ENCODE data around the gene AGA.

AGA gene

DNA sequence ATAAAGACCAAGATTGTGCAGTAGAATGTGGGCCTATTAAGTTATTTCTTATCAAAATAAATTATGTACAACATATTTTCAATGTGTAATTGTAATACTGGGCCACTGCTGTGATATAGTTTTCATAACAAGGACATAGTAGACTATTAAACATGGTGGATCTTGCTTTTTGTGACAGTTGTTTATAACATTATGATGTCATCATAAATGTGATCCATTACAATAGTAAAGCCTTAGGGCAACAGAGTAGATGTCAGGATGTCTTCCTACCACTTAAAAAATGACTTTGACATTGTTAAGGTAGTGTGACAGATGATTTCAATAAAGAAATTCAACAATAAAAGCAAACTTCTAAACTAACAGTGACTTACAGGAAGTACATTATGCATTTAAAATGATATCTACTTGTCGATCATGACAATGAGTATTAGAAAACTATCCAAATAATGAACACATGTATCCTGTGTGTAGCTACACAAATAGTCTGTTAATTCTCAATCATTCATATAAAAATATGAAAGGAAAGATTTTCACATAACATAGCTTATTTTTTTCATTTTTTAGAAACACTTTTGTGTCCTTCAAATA, 5.3 kb upstream of the AGA start:
- DNase-seq (ENCODE audit: low spot score): no peak

DNA sequence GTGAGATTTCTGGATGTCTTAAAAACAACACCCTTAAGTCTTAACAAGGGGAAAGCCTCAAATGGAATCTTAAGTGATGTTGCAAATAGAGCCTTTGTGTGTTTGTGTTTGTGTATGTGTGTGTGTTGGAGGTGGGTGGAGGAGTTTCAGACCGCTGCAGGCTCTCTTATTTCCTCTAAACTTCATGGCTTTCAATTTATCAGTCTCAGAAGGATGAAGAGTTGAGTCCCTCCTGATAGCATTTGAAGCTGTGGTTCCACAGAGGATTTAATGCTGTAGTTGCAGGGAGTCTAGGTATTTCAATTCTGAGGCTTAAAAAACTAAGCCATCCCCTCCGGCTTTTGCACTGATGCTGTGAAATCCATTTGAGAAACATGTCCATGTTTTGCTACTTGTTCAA, 4.3 kb upstream of the AGA start:
- no peak for DNase-seq (ENCODE audit: low spot score)

DNA sequence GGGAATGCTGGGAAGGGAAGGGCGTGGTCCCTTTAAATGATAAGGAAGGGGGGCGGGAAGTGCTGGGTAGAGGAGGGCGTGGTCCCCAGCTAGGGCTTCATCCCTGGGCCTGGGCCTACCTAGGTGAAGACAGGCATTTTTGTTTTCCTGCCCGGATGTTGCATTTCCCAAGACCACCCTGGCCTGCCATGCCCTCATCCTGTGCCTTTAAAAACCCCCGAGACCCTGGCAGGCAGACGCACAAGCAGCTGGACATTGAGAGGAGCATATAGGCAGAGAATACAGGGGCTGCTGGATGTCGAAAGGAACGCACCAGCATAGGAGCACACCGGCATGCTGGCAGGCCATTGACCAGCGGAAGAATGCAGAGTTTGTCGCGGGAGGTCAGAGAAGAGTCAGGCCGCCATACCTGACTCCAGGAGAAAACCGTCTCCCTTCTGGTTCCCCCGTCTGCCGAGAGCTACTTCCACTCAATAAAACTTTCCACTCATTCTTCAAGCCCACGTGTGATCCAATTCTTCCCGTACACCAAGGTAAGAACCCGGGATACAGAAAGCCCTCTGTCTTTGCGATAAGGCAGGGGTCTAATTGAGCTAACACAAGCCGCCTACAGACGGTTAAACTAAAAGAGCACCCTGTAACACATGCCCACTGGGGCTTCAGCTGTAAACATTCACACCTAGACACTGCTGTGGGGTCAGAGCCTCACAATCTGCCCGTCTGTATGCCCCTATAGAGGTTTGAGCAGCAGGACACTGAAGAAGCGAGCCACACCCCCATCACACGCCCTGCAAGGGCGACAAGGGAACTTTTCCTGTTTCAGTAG, 2.9 kb upstream of the AGA start:
- DNase-seq (ENCODE audit: low spot score): no peak

GRCh38 chr4:177441061-177441802, 1.0 kb downstream of the AGA start:
- DNase-seq (ENCODE audit: low spot score): peak; percentile 37

GRCh38 chr4:177436456-177436855, 5.8 kb downstream of the AGA start:
- DNase-seq (ENCODE audit: low spot score): no peak

GRCh38 chr4:177434667-177435066, 7.6 kb downstream of the AGA start:
- no peak for DNase-seq (ENCODE audit: low spot score)

GRCh38 chr4:177427192-177427591, 15.0 kb downstream of the AGA start:
- DNase-seq (ENCODE audit: low spot score): no peak

GRCh38 chr4:177419434-177419833, 22.8 kb downstream of the AGA start:
- no peak for DNase-seq (ENCODE audit: low spot score)

DNA sequence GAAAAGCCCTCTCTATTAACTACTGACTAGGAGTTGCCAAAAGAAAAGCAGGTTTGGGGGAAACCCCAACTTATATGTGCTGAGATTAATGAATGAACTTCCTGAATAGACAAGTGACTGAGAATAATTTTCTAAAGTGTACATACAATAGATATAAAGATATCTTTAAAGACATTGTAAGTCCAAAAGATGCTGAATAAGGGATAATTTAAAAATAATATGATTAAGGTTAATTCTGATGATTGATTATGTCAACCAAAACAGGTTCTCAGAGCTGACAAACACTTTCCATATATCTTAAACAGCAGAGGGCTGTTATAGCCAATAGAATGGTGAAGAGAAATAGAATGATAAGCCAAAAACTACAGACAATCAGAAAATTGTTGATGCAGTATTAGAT, 28.6 kb downstream of the AGA start:
- no peak for DNase-seq (ENCODE audit: low spot score)

- no peak for DNase-seq (ENCODE audit: low spot score)
Observed at GRCh38 chr4:177413076-177413475, 29.2 kb downstream of the AGA start.

GRCh38 chr4:177411996-177412395, 30.2 kb downstream of the AGA start:
- no peak for DNase-seq (ENCODE audit: low spot score)

DNA sequence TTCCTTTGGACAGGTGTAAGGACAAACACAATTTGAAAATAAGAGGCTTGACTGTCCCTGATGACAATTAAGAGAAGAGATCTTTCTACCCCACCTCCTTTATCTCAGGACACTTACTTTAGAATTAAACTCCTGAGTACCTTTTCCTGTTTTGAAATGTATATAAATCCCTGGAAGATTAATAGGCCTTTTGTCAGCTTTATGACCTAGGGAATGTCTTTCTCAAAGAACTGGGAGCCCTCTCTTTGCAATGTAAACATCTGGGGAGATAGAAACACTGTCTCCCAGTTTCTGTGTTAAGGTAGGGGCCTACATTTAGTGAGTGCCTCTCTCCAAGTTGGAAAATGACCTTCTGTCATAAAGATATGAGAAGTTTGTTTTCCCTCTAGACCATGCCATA, 31.7 kb downstream of the AGA start:
- DNase-seq (ENCODE audit: low spot score): no peak

- DNase-seq (ENCODE audit: low spot score): no peak
Observed at GRCh38 chr4:177408023-177408422, 34.2 kb downstream of the AGA start.

GRCh38 chr4:177405508-177405907, 36.7 kb downstream of the AGA start:
- DNase-seq (ENCODE audit: low spot score): no peak

DNA sequence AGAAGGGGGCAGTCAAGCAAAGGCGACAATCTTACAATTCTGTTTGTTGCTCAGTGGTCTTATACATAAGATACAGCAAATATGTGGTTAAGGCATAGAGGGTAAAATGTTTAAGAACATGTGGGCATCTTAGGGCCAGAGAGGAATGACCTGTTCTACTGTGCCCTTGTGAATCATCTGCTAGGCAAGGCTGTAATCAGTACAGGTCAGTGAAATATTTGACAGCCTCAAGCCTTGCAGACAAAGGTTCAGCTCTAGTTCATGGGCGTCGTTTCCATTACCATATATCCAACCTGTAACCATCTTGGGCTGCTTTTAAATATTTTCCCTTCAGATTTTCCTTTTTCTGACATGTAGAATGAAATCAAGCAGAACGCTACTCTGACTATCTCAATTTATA, 37.3 kb downstream of the AGA start:
- DNase-seq (ENCODE audit: low spot score): no peak

DNA sequence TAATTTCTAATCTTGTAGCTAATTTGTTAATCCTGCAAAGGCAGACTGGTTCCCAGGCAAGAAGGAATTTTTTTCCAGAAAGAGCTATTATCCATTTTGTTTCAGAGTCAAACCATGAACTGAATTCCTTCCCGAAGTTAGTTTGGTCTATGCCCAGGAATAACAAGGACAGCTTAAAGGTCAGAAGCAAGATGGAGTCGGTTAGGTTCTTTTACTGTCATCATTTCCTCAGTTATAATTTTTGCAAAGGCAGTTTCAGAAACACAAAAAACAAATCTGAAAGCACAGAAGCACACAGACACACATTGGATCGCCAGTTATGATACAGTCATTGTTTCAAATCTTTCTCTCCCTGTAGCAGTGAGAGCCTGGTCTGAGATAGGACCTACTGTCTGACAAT, 37.9 kb downstream of the AGA start:
- DNase-seq (ENCODE audit: low spot score): no peak

DNA sequence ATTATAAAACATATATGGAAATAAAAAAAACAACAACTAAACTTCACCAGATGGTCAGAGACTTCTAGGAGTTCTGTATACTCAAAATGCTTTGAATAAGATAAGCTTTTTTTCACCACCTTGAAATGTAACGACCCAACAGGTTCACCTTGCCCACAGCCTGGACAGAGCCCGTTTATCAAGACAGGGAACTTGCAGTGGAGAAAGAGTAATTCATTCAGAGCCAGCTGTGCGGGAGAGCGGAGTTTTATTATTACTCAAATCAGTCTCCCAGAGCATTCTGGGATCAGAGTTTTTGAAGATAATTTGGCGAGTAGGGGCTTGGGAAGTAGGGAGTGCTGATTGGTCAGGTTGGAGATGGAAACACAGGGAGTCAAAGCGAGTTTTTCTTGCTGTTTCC, 38.5 kb downstream of the AGA start:
- DNase-seq (ENCODE audit: low spot score): no peak

DNA sequence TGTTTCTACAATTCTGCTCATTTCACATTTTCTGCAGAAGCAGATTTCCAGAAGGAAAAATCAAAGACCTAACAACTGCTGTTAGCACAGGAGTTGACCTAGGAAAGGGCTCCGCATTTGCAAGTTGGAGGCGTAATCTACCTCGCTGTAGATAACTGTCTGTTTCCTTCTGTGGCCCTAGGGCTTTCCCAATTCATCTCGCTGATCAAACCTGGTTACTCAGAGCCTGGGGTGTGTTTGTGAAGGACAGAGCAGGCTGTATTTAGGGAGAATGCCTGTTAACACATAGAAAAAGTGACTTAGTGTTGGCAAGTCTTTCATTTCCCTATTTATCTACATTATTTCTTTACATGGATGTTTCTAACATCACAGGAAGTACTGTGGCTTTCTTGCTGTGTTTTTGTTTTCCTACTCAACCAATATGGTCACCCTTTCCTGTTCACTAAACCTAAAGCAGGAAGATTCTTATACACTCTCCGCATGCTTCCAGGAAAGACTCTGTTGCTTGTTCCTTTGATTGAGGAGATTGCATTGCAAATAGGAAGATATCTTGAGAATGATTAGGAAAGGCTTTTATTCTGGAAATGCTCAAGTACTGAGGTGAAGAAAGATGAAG, 40.5 kb downstream of the AGA start:
- DNase-seq (ENCODE audit: low spot score): no peak

DNA sequence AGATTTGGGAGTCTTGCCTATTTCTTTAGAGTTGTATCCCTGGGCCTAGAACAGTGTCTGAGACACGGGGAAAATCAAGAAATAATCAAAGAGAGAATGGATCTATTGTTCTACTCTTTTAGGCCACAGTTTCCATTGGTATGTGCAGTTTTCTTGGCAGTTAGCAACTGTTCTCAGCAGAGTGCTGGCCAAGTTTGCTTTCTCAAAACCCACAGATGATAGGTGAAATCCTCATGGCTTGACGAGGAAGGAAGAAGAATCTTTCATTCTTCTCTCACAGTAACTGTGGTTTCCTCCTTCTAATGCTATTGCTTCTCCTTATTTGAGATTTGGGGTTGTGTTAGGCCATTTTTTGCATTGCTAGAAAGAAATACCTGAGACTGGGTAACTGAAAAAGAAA, 42.2 kb downstream of the AGA start:
- DNase-seq (ENCODE audit: low spot score): no peak

- DNase-seq (ENCODE audit: low spot score): no peak
Observed at GRCh38 chr4:177396352-177396751, 45.9 kb downstream of the AGA start.

DNA sequence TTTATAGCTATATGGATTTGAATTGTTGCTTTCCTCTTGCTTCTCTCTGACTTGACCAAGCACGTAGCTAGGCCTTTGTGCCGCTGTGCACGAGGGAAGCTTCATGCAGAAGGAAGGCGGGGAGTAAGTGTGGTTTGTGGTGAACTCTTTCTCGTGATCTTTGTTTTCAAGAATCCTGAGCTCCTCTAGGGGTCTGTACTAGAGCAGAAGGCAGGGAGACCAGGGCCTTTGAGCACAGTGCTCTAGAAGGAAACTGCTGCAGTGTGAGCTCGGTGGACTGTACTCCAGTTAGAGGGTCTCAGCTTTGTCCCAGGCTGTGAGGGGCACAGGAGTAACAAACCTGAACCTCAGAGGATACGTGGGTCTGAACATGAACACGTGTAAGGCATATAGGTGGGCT, 49.0 kb downstream of the AGA start:
- DNase-seq (ENCODE audit: low spot score): no peak

GRCh38 chr4:177391953-177392352, 50.3 kb downstream of the AGA start:
- no peak for DNase-seq (ENCODE audit: low spot score)

DNA sequence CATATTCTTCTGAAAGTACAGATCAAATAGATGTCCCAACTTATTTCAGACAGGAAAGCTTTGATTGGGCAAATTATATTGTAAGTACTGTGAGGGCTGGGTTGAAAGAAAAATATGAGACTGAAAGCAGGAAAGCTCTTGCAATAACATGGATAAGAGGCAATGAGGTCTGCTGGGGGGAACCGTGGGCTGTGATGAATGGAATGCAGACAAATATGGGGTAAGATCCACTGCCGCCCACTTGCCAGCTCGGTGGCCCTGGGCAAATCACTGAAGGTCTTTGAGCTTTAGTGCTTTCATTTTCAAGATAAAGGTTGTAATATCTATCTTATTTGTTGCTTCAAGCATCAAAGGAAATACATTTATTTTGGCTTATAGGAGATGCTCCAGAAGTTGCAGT, 51.0 kb downstream of the AGA start:
- no peak for DNase-seq (ENCODE audit: low spot score)
